OCI-LY7 (cell line): ENCODE measurements around the gene IL1RN.

Experiments used
- CTCF ChIP-seq: fragments of 200-600 bp; sonication (generic); conservative IDR thresholded peaks from 2 replicates; pipeline ENCODE4 v1.5.1; 2014; ENCODE audit warnings: mild to moderate bottlenecking, antibody characterized with exemption, low read length, moderate library complexity, mixed read lengths
- EZH2phosphoT487 ChIP-seq: fragments of 200-600 bp; sonication (generic); IDR thresholded peaks from 2 replicates; pipeline ENCODE4 v1.6.1; 2018; ENCODE audit warnings: low read depth, borderline replicate concordance, mild to moderate bottlenecking, mixed run types, antibody characterized with exemption, low read length, moderate library complexity, mixed read lengths

GRCh38 chr2:113134717-113135116 lies 7.3 kb downstream of the IL1RN start:
- no peak for TF ChIP-seq CTCF
- TF ChIP-seq EZH2phosphoT487, result no peak
